Measurements from ENCODE around the gene LDLRAD4.

LDLRAD4 gene

GRCh38 chr18:13265911-13266217 lies 47.3 kb downstream of the LDLRAD4 start:
- Mint-ChIP-seq H3K36me3 (peaks cover 2% of the 10 kb centered on the region), H3K27me3 (peaks cover 8% of the 10 kb centered on the region), H3K4me3 (peak overlapping the region; percentile 7), H3K9me3 (no peaks in the 10 kb centered on the region), H3K4me1 (peaks cover 69% of the 10 kb centered on the region), H3K27ac (peak overlapping the region; percentile 82)
- no peak for DNase-seq
- CTCF ChIA-PET, result interaction anchor here (0.9 to 2.0 kb wide), 2 partner anchors 31 to 50 kb away, joined by 3 to 7 read pairs; no protein-coding TSS in a partner anchor

GRCh38 chr18:13266218-13267100 lies 47.9 kb downstream of the LDLRAD4 start:
- H3K4me1 Mint-ChIP-seq, result peaks cover 64% of the 10 kb centered on the region
- CTCF ChIA-PET, result interaction anchor here (0.9 to 2.0 kb wide), 3 partner anchors 18 to 50 kb away, joined by 3 to 7 read pairs (median 3); no protein-coding TSS in a partner anchor
- peak overlapping the region; percentile 7 for H3K4me3 Mint-ChIP-seq

GRCh38 chr18:13267431-13267873 lies 48.9 kb downstream of the LDLRAD4 start:
- H3K36me3 Mint-ChIP-seq, result peaks cover 2% of the 10 kb centered on the region
- peaks cover 4% of the 10 kb centered on the region for H3K27me3 Mint-ChIP-seq
- H3K9me3 Mint-ChIP-seq, result no peaks in the 10 kb centered on the region
- no peak overlapping the region for H3K4me3 Mint-ChIP-seq
- DNase-seq, result no peak
- peak overlapping the region; percentile 82 for H3K27ac Mint-ChIP-seq
- peaks cover 64% of the 10 kb centered on the region for H3K4me1 Mint-ChIP-seq
- CTCF ChIA-PET, result interaction anchor here (0.8 to 2.0 kb wide), 3 partner anchors 17 to 51 kb away, joined by 3 to 7 read pairs (median 5); no protein-coding TSS in a partner anchor

More at GRCh38 chr18:13266218-13267100, 47.9 kb downstream of the LDLRAD4 start:
- DNase-seq, result peak; percentile 45
- H3K27me3 Mint-ChIP-seq, result peaks cover 7% of the 10 kb centered on the region
- H3K27ac Mint-ChIP-seq, result peak overlapping the region; percentile 82
- H3K36me3 Mint-ChIP-seq, result peaks cover 2% of the 10 kb centered on the region
- H3K9me3 Mint-ChIP-seq, result no peaks in the 10 kb centered on the region

GRCh38 chr18:13268158-13269012 lies 49.8 kb downstream of the LDLRAD4 start:
- Mint-ChIP-seq H3K4me3 (no peak overlapping the region), H3K27ac (no peak overlapping the region), H3K4me1 (peaks cover 73% of the 10 kb centered on the region), H3K27me3 (peaks cover 4% of the 10 kb centered on the region), H3K36me3 (peaks cover 5% of the 10 kb centered on the region), H3K9me3 (no peaks in the 10 kb centered on the region)
- CTCF ChIA-PET, result no interaction called here
- no peak for DNase-seq

- H3K36me3 Mint-ChIP-seq, result peaks cover 5% of the 10 kb centered on the region
- H3K27ac Mint-ChIP-seq, result no peak overlapping the region
- H3K4me1 Mint-ChIP-seq, result peaks cover 79% of the 10 kb centered on the region
- CTCF ChIA-PET, result no interaction called here
- DNase-seq, result no peak
- H3K9me3 Mint-ChIP-seq, result no peaks in the 10 kb centered on the region
- no peak overlapping the region for H3K4me3 Mint-ChIP-seq
- H3K27me3 Mint-ChIP-seq, result peaks cover 4% of the 10 kb centered on the region
Observed at GRCh38 chr18:13269013-13269280, 50.4 kb downstream of the LDLRAD4 start.

GRCh38 chr18:13269521-13270011 lies 51.0 kb downstream of the LDLRAD4 start:
- Mint-ChIP-seq H3K36me3 (peaks cover 9% of the 10 kb centered on the region), H3K9me3 (no peaks in the 10 kb centered on the region), H3K4me3 (no peak overlapping the region), H3K27me3 (peaks cover 4% of the 10 kb centered on the region), H3K4me1 (peaks cover 85% of the 10 kb centered on the region), H3K27ac (no peak overlapping the region)
- CTCF ChIA-PET, result no interaction called here
- no peak for DNase-seq

GRCh38 chr18:13270279-13270855 lies 51.8 kb downstream of the LDLRAD4 start:
- CTCF ChIA-PET, result no interaction called here
- DNase-seq, result no peak
- Mint-ChIP-seq H3K4me1 (peaks cover 85% of the 10 kb centered on the region), H3K36me3 (peaks cover 9% of the 10 kb centered on the region), H3K27me3 (peaks cover 4% of the 10 kb centered on the region), H3K27ac (no peak overlapping the region), H3K9me3 (no peaks in the 10 kb centered on the region), H3K4me3 (no peak overlapping the region)

GRCh38 chr18:13271302-13271911 lies 52.8 kb downstream of the LDLRAD4 start:
- CTCF ChIA-PET, result no interaction called here
- H3K9me3 Mint-ChIP-seq, result no peaks in the 10 kb centered on the region

GRCh38 chr18:13272416-13272815 lies 53.9 kb downstream of the LDLRAD4 start:
- DNase-seq, result no peak
- H3K9me3 Mint-ChIP-seq, result no peaks in the 10 kb centered on the region
- no peak overlapping the region for H3K4me3 Mint-ChIP-seq
- CTCF ChIA-PET, result interaction anchor here (3.9 kb wide), 1 partner anchor 56 kb away, joined by 13 read pairs; no protein-coding TSS in a partner anchor
- H3K36me3 Mint-ChIP-seq, result peaks cover 9% of the 10 kb centered on the region
- H3K27me3 Mint-ChIP-seq, result peaks cover 4% of the 10 kb centered on the region
- H3K4me1 Mint-ChIP-seq, result peaks cover 76% of the 10 kb centered on the region
- H3K27ac Mint-ChIP-seq, result peak overlapping the region; percentile 91

More at GRCh38 chr18:13271302-13271911, 52.8 kb downstream of the LDLRAD4 start:
- Mint-ChIP-seq H3K36me3 (peaks cover 9% of the 10 kb centered on the region), H3K4me1 (peaks cover 80% of the 10 kb centered on the region), H3K27ac (no peak overlapping the region), H3K27me3 (peaks cover 4% of the 10 kb centered on the region), H3K4me3 (no peak overlapping the region)
- DNase-seq, result no peak

- DNase-seq, result peak; percentile 67
- H3K36me3 Mint-ChIP-seq, result peaks cover 14% of the 10 kb centered on the region
- peak overlapping the region; percentile 67 for H3K4me3 Mint-ChIP-seq
- H3K27ac Mint-ChIP-seq, result peak overlapping the region; percentile 91
- H3K9me3 Mint-ChIP-seq, result no peaks in the 10 kb centered on the region
- peaks cover 4% of the 10 kb centered on the region for H3K27me3 Mint-ChIP-seq
- H3K4me1 Mint-ChIP-seq, result peaks cover 73% of the 10 kb centered on the region
- CTCF ChIA-PET, result interaction anchor here (0.8 to 3.9 kb wide), 2 partner anchors 57 to 101 kb away, joined by 3 to 13 read pairs; no protein-coding TSS in a partner anchor
Observed at GRCh38 chr18:13273800-13274199, 55.2 kb downstream of the LDLRAD4 start.

GRCh38 chr18:13275075-13275474 lies 56.5 kb downstream of the LDLRAD4 start:
- Mint-ChIP-seq H3K27me3 (no peaks in the 10 kb centered on the region), H3K9me3 (no peaks in the 10 kb centered on the region), H3K27ac (peak overlapping the region; percentile 24), H3K4me1 (peaks cover 73% of the 10 kb centered on the region), H3K36me3 (peaks cover 16% of the 10 kb centered on the region), H3K4me3 (no peak overlapping the region)
- CTCF ChIA-PET, result interaction anchor here (0.6 to 3.9 kb wide), 5 partner anchors 20 to 337 kb away, joined by 3 to 13 read pairs (median 6); no protein-coding TSS in a partner anchor
- DNase-seq, result no peak

GRCh38 chr18:13276530-13277520 lies 58.3 kb downstream of the LDLRAD4 start:
- H3K36me3 Mint-ChIP-seq, result peaks cover 20% of the 10 kb centered on the region
- H3K9me3 Mint-ChIP-seq, result peaks cover 3% of the 10 kb centered on the region
- peak overlapping the region; percentile 45 for H3K27ac Mint-ChIP-seq
- no peak for DNase-seq
- H3K4me3 Mint-ChIP-seq, result no peak overlapping the region
- peaks cover 77% of the 10 kb centered on the region for H3K4me1 Mint-ChIP-seq
- CTCF ChIA-PET, result interaction anchor here (3.9 kb wide), 1 partner anchor 60 kb away, joined by 13 read pairs; no protein-coding TSS in a partner anchor
- H3K27me3 Mint-ChIP-seq, result no peaks in the 10 kb centered on the region

All from activated naive CD4-positive, alpha-beta T cell treated with anti-CD3 and anti-CD28 coated beads, Interleukin-2, amount 10 ng/mL, durations not matched to agents 7 days and 5 days (primary cell).